Stimulated activated naive CD4-positive, alpha-beta T cell treated with Interleukin-2 at 50 U/mL for 16 hours (primary cell): ENCODE data around the gene SLC12A8.

ENCODE experiments used
- DNase-seq: peaks from one replicate; lab custom pipeline; 2025; lab: John Stamatoyannopoulos, UW

SLC12A8 gene, protein sequence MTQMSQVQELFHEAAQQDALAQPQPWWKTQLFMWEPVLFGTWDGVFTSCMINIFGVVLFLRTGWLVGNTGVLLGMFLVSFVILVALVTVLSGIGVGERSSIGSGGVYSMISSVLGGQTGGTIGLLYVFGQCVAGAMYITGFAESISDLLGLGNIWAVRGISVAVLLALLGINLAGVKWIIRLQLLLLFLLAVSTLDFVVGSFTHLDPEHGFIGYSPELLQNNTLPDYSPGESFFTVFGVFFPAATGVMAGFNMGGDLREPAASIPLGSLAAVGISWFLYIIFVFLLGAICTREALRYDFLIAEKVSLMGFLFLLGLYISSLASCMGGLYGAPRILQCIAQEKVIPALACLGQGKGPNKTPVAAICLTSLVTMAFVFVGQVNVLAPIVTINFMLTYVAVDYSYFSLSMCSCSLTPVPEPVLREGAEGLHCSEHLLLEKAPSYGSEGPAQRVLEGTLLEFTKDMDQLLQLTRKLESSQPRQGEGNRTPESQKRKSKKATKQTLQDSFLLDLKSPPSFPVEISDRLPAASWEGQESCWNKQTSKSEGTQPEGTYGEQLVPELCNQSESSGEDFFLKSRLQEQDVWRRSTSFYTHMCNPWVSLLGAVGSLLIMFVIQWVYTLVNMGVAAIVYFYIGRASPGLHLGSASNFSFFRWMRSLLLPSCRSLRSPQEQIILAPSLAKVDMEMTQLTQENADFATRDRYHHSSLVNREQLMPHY

DNA sequence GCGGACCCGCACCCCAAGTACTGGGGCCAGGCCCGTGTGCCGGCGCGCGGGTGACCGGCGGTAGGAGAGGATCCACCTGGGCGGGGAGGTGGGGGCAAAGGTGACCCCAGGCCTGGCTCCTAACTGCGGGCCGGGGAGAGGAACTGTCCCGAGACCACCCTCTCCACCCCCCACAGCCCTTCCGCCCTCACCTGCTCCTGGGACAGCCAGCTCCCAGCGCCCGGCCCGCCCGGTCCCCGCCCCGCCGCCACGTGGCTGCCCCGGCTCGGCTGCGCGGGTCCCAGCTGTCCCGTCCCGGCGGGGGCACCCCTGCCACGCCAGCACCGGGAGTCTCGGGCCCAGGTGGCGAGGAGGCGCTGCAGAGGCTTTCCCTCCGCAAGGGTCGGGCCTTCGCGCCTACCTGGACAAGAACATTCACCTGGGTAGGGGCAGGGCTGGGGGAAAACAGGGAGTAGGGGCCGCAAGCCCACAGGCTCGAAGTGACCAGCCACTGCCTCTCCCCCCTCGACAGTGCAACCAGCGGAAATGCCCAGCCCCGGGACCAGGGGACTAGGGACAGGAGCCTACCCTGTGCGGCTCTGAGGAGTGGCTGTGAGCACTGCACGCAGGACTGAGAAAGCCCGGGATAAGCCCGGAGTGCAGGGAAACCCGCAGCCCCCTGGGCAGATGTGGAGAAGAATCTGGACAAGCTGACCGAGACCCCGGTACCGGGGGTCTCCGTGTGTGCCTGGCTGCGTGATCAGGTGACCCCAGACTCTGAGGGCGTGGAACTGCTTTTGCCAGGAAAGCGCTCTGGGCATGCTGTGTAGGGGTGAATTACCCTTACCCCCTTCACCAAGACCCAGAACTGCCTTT, at the start of gene SLC12A8:
SLC12A8 (minus strand) TSS at position 240 of the 855 bp plus-strand sequence. CDS start 1,399 bp downstream, outside the sequence.
- no peak for DNase-seq

DNA sequence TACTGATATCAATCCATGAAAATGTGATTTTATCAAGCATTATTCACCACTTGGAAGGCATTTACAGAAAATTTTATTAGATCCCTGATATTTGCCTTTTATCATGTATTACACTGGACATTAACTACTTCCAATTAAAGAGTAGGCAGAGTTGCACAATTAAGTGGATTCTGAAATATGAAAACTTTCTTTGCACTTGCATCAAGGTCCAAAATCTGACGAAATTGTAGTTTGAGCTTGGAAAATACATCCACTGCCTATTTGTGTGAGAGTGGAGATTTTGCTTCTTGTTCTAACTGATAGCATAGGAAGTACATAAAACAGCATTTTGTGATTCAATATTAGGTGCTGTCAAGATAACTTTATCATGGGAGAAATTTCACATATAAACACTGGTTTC, 49.6 kb upstream of the SLC12A8 start:
- DNase-seq, result no peak

DNA sequence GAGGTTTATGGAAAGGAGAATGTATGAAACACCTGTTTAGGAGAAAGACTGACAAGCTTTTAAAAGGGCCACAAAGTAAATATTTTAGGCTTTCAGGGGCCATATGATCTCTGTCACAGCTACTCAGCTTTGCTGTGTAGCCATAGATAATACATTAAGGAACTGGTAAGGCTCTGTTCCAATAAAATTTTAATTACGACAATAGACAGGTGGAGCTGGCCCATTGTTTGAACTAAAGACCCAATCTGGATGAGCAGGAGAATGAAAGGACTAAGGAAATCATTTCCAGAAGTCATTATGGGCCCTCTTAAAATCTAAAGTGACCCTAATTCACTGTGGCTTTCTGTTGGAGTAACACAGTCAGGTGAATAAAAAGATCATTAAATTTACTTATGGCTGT, 48.5 kb upstream of the SLC12A8 start:
- DNase-seq, result no peak

DNA sequence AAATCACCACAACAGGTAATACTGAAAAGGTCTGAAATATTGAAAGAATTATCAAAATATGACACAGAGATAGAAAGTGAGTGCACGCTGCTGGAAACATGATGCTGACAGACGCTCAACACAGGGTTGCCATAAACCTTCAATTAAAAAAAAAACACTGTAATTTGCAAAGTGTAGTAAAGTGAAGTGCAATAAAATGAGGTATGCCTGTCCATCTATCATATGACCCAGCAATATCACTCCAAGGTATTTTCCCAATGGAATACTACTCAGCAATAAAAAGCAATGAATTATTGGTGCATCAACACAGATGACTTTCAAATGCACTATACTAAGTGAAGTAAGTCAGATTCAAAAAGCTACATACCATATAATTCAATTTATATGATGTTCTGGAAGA, 47.6 kb upstream of the SLC12A8 start:
- no peak for DNase-seq

DNA sequence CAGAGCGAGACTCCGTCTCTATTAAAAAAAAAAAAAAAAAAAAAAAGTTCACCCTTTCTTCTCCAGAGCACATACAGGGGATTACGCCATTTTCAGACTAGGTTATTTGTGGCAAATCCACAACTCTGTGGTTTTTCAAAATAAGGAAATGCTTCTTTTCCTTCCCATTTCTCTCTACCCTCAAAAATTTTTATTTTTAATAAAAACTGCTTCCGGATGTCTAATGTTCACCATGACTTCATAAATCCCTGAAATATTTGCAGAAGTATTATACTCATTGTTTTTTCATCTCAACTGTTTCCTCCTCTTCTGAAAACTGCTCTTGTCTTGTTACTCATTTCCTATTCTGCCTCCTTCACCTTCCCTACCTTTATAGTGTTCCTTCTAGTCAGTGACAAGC, 45.0 kb upstream of the SLC12A8 start:
- no peak for DNase-seq

DNA sequence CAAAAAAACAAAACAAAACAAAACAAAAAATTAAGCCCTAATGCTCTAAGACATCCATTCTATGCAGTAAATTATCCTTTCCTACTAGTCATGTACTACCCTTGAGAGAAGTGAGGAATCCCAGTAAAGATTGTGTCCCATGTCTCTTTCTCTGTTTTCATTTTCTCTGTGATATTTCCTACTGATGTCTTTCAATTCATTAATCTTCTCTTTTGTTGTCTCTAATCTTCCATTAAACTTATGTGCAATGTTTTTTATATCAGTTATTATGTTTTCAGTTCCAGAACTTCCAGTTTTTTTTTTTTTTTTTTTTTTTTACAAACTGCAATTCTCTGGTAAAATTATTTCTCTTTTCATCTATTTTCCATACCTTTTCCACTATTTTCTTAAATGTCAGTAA, 44.1 kb upstream of the SLC12A8 start:
- DNase-seq, result no peak

DNA sequence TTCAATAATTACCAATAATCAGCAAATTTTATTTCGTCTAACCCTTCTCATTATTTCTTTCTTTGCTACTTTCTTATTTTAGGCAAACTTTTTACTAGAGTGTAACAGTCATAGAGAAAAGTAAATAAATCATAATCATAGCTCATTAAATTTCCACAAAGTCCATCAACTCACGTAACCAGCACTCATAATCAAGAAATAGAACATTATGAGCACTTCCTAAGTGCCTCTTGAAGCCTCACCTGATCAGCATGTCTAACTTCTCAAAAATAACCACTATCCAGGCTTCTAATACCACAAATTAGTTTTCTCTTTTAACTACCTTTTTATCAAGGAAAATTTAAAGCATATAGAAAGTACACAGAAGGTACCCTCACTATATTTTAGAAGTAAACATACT, 38.4 kb upstream of the SLC12A8 start:
- DNase-seq, result no peak

DNA sequence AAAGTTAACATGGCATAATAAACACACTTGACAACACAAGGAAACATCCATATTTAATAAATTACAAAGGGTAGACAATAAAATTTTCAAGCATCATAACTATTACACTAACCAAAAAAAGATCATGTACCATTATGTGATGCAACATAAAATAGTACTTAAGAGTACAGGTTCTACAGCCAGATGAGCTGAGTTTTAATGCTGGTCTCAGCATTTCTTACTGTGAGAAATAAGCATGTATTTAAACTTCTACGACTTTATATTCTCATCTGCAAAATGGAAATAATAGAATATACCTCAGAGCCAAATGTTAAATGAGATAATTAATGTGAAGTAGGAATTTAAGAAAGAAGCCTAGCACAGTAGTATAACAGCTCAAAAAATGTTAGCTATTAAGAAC, 33.7 kb upstream of the SLC12A8 start:
- no peak for DNase-seq

DNA sequence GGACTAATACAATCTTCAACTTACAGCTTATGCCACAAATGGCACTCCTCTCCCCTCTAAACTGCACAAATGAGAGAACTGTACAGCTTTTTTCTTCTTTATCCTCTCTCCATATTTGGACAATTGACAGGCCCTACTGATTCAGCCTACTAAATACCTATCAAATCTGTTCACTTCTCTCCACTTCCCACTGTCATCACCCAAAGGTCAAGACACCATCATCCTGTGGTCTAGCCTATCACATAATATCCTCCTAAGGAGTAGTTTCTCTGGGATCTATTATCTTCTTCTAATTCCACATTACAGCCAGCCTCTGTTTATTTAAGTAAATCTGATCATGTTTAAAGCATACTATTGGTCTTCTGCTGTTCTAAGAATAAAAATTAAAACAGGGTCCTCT, 33.0 kb upstream of the SLC12A8 start:
- no peak for DNase-seq

DNA sequence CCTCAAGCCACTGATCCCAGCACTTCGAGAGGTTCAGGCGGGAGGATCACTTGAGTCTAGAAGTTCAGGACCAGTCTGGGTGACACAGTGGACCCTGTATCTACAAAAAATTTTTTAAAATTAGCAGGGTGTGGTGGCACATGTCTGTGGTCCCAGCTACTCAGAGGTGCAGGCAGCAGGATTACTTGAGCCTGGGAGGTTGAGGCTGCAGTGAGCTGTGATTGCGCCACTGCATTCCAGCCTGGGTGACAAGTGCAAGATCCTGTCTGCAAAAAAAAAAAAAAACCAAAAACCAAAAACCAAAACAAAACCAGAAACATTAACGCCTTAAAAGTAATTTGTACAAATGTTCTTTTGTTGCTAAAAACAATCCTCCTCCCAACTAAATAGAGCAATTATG, 27.9 kb upstream of the SLC12A8 start:
- DNase-seq, result no peak

DNA sequence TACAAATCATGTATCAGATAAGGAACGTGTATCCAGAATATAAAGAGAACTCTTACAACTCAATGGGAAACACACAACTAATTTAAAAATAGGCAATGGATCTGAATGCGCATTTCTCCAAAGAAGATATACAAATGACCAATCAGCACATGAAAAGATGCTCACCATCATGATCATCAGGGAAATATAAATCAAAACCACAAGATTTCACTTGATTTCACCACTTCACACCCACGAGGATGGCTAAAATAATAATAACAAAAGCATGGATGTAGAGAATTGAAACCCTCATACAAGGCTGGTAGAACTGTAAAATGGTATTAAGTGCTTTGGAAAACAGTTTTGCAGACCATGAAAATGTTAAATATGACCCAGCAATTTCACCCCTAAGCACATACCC, 26.7 kb upstream of the SLC12A8 start:
- DNase-seq, result no peak

DNA sequence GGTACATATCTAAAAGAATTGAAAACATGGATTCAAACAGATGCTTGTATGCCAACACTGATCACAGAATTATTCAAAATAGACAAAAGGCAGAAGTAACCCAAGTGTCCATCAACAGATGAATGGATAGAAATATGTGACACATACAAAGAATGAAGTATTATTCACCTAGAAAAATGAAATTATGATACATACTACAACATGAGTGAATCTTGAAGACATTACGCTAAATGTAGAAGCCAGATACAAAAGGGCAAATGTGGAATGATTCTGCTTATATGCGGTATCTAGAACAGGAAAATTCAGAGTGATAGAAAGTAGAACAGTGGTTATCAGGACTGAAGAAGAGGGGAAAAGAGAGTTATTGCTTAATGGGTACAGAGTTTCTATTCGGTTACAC, 26.2 kb upstream of the SLC12A8 start:
- no peak for DNase-seq

DNA sequence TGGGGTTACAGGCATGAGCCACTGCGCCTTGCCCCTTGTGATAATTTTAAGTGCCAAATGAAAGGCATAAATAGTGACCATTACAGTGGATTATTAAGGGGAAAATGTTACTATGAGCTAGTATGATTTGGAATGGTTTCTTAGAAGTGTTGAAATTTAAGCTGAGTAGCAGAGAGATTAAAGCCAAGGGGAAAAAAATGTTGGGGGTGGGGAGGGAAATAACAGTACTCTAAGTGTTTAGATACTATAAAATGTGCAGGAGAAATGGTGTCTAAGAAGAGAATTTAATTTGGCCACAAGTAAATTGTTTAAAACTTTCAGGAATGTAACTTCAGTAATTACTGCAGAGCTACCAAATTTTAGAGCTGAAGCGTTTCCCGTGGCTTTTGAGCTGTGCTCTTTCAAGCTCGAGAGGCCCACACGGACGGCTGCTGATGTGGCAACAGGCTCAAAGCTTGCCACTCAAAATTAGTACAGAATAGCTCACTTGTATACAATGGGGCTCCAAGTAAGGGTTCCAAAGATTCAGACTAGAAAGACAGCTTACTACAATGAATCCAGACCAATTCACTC, 23.9 kb upstream of the SLC12A8 start:
- DNase-seq, result no peak

DNA sequence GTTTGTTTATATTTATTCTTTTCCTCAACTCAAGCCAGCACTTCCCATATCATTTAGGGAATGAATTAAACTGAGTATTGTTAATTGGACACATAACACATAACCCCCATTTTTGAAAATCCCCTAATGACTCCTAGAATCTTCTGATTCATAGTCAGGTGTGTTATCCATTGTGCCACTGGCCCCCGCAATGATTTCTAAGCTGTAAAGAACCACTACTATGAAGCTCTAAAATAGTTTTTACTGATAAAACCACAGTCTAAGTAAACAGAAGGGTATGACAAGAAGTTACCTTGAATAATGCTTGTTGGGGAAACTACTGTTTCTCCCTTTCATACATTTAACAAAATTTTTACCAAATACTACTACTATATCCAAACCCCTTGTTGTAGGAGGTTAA, 22.3 kb upstream of the SLC12A8 start:
- no peak for DNase-seq

DNA sequence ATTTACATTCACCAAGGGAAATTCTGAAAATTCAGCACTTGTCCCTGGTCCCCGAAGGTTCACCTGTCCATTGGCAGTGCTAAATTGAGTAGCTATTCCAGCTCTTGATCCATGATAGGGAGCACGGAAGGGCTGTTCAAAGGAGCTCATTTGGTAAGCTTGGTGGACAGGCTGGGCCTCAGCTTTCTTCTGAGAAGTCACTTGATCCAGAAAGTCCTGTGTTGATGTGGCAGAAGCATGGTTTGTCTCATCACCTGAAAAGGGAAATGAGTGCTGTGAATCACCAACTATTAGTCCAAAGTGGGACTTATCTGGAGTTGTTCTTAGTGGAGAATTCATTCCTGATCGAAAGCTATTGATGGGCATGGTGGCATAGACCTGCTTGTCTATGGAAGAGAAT, 19.9 kb upstream of the SLC12A8 start:
- no peak for DNase-seq

DNA sequence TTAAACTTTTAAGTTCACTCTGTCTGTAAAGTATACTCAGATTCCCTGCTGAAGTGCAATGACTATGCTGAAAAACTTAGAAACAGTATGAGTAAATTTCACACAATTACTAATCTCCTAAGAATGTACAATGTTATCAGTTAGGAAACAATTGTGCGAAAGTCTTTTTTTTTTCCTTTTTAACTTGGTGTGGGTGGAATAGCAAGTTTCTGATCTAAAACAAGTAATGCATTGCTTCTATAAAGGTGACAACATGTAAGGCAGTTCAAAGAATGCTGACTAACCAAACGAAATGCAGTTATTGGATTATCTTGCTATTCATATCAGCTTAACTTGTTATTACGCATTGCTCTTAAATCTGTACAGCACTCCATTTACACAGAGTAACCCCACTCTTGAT, 19.3 kb upstream of the SLC12A8 start:
- DNase-seq, result no peak

DNA sequence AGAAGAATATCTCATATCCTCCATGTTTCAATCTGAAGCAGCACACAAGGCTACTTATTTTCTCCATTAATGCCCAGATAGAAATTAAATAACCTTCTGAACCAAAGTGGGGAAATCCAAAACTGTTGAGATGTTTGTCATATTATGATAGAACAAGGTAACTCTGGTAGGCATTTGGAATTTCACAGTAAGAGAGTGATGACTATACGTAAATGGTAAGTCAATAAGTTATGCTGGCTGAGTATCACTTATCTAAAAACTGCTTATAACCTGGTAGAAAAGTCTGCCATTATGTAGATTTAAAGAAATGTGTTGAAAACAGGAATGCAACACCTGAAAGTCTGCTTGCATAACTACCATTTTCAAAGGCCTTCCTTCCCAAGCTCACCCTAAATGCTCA, 17.2 kb upstream of the SLC12A8 start:
- no peak for DNase-seq

DNA sequence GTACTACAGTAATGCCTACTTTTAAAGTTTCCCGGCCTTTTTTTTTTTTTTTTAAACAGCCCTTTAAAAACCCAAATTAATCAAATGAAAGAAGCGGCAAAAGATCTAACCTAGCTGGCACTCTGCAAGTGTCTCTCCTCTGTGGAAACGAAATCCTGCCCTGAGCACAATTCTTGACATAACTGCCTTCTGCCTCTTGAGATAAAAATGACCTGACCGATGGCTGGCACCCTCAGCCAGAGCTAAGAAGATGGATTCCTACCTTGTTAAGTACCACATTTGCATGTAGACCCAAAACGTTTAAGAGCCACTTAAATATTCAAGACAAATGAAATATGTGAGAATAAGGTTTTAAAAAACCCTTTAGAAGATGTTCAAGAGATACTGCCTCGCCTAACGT, 16.6 kb upstream of the SLC12A8 start:
- DNase-seq, result no peak

DNA sequence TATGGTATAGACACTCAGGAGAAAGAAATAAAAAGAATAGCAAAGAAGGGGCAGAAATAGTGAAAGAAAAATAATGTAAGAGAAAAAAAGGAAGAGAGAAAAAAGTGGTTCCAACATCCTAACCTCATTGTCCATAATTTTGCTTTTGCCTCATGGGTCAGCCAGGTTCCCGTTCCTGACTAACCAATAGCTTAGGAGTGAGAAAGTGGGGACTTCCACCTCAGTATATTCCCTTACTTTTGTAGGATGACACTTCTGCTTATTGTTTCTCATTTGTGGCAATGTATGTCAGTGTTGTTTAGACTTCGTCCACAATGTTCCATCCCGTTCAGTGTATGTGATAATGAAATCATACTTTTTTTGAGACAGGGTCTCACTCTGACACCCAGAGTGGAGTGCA, 9.3 kb upstream of the SLC12A8 start:
- no peak for DNase-seq

DNA sequence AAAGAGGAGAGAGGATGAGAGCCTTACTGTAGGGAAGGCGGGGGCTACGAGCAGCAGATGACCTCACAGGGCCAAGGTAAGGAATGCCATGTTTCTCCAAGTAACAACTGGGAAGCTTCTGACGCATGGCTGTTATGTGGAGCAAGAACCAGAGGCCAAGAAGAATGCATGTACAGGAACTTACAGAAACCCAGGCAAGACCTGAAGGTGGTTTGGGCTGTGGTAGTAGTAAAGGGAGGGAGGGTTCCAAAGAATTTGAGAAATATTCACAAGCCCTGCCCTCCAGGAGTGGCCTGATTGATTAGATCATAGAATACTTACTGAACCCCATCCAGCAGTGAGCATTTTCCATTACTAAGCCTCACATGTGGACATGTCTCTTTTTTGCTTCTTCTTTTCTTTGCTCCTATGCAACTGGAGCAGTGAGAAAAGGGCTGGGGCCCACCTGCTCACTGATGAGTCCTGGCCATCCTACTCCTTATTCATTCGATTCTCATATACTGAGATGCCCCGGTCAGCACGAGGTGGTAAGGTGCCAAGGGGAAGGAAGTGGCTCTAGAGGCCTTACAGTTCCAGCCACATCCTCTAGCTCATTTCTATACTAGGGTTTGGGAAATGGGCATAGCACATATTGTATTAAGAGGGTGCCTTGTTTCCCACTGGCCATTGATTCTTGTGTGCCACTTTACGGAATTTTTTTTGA, 8.3 kb upstream of the SLC12A8 start:
- DNase-seq, result no peak

DNA sequence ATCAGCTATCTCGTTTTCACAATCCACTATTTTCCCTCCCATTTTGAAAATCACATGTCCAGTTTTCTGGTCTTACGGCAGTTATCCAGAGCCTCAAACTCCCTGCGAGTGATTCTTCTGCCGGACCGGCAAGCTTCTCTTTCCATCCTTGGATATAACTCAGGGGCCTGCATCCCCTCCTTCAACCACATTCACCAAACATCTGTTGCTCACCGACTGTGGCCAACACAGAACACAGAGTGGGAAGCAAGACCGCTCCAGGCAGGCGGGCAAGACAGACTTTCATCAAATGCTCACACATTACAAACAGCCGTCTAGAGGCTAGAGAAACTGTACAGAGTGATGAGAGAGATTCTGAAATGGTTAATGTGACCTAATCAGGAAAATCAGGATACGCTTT, 7.6 kb upstream of the SLC12A8 start:
- no peak for DNase-seq

DNA sequence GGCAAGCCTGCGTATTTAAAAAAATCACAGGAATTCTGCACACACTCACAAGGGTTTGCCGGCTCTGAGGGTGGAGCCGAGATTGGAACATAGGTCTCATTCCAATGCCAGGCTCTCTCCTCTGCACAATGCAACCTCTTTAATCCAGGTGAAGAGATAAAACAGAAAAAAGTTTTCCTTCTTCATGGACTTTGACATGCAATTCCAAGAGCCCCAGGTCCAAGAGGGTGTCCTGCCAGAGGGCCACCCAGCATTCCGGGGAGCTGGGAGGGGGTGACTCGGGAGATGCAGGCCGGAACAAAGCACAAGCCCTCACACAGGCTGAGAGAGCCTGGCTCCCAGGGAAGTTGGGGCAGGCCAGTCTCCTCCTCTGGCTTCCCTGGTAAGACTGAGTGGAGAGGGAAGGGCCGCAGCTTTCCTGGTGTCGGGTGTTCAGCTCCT, 6.7 kb upstream of the SLC12A8 start:
- DNase-seq, result no peak
